T-helper 1 cell treated with Interleukin-12 subunit alpha and Interleukin-12 subunit beta and Interleukin-4 antibody, amounts not matched to agents 30 ng/mL and 1 ng/mL, for 36 hours (primary cell): ENCODE data around the gene TTC23. TPM values are rescaled to one million over a fixed set of nuclear protein-coding genes. Genes with fewer than 3 reads are reported as not detected.
"Not testable (repeated sequence)": the region's sequence is repeated elsewhere in the genome, so short reads cannot be mapped to it uniquely, and the experiment has no call there.

Source experiments
- intact Hi-C: fragments of 100-400 bp; cut with micrococcal nuclease; formaldehyde crosslinking; loops from one replicate; pipeline ENCODE4 v1.15.1; 2024
- total RNA-seq: library from RNA; stranded (reverse); gene quantifications from 2 replicates; pipeline ENCODE4 v1.2.3, GENCODE V29; 2022

The TTC23 gene
- total RNA-seq, 1 donor from 2014 or later = 2.5 TPM

GRCh38 chr15:99250857-99251841 is 1.8 kb upstream of the TTC23 start, which contains the start of gene LRRC28:
Gene LRRC28 (plus strand): TSS chr15:99251481. CDS start chr15:99255958, 4,477 bp downstream.
- intact Hi-C loops = loop anchor here (1.0 to 2.0 kb wide), 10 partner anchors 11 to 1352 kb away; partner anchors contain the start of genes ASB7, IGF1R, LINS1 and LYSMD4

- intact Hi-C loops = loop anchor here (2.0 kb wide), 2 partner anchors 170 to 1352 kb away; partner anchors contain the start of genes ASB7 and LINS1
Observed at GRCh38 chr15:99250494-99250856, 1.1 kb upstream of the TTC23 start.

DNA sequence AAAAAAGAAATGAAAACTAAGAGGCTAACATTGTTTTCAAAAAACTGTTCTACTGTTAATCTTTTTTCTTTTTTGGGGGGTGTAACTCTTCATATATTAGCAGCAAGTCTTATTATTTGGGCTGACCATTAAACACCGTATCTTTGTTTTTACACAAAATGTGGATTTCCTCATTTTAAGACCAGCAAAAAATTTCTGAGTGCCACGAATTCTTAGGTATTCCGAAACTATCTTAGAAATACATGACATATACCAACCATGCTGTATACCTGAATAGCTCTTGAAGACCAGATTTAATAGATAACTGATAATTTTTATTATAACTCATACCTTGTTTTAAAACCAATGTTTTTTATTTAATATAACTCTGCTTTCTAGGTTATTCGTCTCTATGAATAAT is 620 bp upstream of the TTC23 start:
- intact Hi-C loops = loop anchor here (2.0 kb wide), 2 partner anchors 171 to 1353 kb away; partner anchors contain the start of genes ASB7 and LINS1

GRCh38 chr15:99248000-99248715 is 1.2 kb downstream of the TTC23 start:
- intact Hi-C loops = no loop called here

DNA sequence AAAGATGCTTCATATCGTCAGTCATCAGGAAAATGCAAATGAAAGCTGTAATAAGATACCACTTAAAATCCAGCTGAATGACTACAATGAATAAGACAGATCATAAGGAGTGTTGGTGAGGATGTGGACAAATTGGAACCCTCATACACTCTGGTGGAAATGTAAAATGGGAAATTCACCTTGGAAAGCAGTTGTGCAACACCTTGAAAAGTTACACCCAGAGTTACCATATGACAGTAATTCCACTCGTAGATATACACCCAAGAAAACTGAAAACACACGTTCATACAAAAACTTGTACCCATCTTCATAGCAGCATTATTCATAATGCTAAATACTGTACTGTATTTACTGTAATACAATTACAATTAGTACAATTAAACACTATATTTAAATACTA is 2.3 kb downstream of the TTC23 start:
- intact Hi-C loops = no loop called here

DNA sequence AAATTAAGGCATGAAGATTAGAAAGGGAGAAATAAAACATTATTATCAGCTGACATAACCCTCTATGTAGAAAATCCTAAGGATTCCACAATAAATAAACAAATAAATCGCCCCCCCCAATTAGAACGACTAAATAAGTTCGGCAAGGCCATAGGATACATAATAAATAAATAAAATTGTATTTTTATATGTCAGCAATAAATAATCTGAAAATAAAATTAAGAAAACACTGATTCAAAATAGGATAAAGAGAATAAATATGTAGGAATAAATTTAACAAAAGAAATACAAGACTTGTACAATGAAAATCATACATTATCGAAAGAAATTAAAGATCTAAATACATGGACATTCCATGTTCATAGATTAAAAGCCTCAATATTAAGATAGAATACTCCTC is 5.1 kb downstream of the TTC23 start:
- intact Hi-C loops = no loop called here

DNA sequence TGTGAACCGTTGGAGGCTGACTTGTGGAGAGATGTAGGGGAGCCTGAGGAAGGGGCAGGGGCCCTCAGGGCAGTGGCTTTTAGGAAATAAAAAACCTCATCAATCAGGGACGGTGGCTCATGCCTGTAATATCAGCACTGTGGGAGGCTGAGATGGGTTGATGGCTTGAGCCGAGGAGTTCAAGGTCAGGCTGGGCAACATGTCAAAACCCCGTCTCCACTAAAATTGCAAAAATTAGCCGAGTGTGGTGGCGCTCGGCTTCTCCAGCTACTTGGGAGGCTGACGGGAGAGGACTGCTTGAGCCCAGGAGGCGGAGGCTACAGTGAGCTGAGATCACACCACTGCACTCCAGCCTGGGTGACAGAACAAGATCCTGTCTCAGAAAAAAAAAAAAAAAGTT is 7.6 kb downstream of the TTC23 start:
- intact Hi-C loops = no loop called here

- intact Hi-C loops = loop anchor here (1.0 kb wide), 1 partner anchor 12 kb away; the partner anchor contains the start of gene LRRC28
Observed at GRCh38 chr15:99239545-99240198, 9.7 kb downstream of the TTC23 start.

DNA sequence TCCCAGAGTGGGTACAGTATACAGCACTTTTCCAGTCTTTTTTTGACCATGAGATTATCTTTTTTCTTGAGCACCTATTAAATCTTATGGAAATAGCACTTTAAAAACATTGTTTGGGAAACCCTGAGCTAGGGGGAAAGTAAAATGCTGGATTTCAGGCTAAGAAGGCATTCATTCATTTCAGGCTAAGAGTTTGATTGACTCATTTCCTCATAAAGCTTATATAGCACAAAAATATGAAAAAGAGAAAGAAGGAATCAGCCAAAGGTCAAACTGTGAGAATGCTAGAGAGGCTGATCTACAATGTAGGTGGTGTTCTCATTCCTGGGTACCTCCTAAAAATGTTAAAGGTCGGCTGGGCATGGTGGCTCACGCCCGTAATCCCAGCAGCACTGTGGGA is 10.5 kb downstream of the TTC23 start:
- intact Hi-C loops = no loop called here

DNA sequence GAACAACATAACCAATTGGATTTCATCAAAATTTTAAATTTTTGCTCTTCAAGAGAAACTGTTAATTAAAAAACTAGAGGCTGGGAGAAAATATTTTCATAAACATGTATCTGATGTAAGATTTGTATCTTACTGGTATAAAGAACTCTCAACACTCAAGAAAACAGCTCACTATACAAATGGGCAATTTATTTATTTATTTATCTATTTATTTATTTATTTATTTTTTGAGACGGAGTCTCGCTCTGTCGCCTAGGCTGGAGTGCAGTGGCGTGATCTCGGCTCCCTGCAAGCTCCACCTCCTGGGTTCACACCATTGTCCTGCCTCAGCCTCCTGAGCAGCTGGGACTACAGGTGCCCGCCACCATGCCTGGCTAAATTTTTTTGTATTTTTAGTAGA is 15.2 kb downstream of the TTC23 start:
- intact Hi-C loops = not testable (repeated sequence)

DNA sequence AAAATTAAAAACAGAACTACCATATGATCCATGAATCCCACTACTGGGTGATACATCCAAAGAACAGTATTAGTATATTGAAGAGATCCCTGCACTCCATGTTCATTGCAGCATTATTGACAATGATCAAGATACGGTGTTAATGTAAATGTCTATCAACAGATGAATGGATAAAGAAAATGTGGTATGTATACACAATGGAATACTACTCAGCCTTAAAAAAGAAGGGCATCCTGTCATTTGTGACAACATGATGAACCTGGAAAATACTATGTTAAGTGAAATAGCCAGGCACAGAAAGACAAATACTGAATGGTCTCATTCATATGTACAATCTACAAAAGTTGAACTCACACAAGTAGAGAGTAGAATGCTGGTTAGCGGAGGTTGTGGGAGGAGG is 16.6 kb downstream of the TTC23 start:
- intact Hi-C loops = no loop called here

DNA sequence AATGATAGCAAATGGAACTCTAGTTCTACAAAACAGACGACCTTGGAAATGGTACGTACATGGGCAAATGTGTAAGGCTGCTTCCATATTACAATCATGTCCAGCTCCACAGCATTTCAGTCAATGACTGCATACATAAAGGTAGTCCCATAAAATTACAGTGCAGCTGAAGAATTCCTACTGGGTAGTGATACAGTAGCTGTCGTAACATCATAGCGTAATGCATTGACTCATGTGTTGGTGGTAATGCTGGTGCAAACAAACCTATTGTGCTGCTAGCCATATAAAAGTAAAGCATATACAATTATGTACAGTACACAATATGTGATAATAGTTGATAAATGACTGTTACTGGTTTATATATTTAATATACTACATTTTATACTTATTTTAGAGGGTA is 18.5 kb downstream of the TTC23 start:
- intact Hi-C loops = no loop called here

GRCh38 chr15:99228120-99228770 is 21.1 kb downstream of the TTC23 start:
- intact Hi-C loops = loop anchor here (5.0 kb wide), 1 partner anchor 921 kb away; no protein-coding TSS in a partner anchor

- intact Hi-C loops = loop anchor here (5.0 kb wide), 1 partner anchor 920 kb away; no protein-coding TSS in a partner anchor
Observed at GRCh38 chr15:99226802-99227201, 22.6 kb downstream of the TTC23 start.

- intact Hi-C loops = loop anchor here (5.0 kb wide), 1 partner anchor 917 kb away; no protein-coding TSS in a partner anchor
Observed at GRCh38 chr15:99224372-99225214, 24.8 kb downstream of the TTC23 start.

DNA sequence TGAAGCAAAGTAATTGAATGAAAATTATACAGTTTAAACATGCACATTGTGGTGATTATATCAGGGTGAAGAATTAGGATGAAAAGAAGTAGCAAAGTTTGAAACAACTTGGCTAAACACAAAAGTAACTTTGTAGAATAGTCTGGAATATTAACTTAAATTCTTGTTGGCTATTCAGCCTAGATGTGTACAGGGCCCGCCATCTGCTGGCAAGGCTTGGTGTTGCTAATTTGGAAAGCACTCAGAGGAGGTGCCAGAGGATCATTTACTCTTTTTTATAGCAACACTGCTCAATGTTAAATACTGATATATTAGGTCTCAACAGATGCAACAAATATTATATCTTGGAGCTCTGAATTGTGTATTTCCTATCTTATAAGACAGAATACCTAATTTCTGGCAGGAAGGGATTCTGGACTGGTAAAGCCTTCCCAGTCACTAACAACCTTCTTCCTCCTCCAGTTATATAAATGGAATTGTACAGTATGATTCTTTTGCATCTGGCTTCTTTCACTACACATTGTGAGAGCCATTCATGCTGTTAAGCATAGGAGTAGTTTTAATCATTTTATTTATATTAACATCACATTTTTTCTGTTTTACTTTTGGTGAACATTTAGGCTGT is 36.1 kb downstream of the TTC23 start:
- intact Hi-C loops = loop anchor here (1.0 to 10.0 kb wide), 6 partner anchors 51 to 771 kb away; partner anchors contain the start of gene SYNM

- intact Hi-C loops = loop anchor here (5.0 to 10.0 kb wide), 2 partner anchors 50 to 438 kb away; no protein-coding TSS in a partner anchor
Observed at GRCh38 chr15:99212406-99212805, 37.0 kb downstream of the TTC23 start.

- intact Hi-C loops = loop anchor here (5.0 to 10.0 kb wide), 2 partner anchors 50 to 437 kb away; no protein-coding TSS in a partner anchor
Observed at GRCh38 chr15:99211926-99212325, 37.5 kb downstream of the TTC23 start.

- intact Hi-C loops = loop anchor here (5.0 to 10.0 kb wide), 2 partner anchors 48 to 436 kb away; no protein-coding TSS in a partner anchor
Observed at GRCh38 chr15:99210334-99210733, 39.0 kb downstream of the TTC23 start.
